ENCODE measurements around the gene MAEA. TPM values are rescaled to one million over a fixed set of nuclear protein-coding genes. Genes with fewer than 3 reads are reported as not detected.

Gene MAEA
- total RNA-seq, 2 experiments from 2014 or later: 61.5 to 63.2 TPM

GRCh38 chr4:1264942-1265341 lies 24.7 kb upstream of the MAEA start:
- Histone ChIP-seq H3K27ac (ENCODE audit: low read depth in 1 of 2, low read length in 2 of 2) (no peak overlapping the region), H3K36me3 (ENCODE audit: insufficient read depth, low read length) (no peaks in the 10 kb centered on the region), H3K4me1 (ENCODE audit: insufficient read depth, low read length) (peaks cover 10% of the 10 kb centered on the region), H3K4me3 (ENCODE audit: low read length) (no peak overlapping the region), H3K27me3 (ENCODE audit: control insufficient read depth in 1 of 2, insufficient read depth in 2 of 2, low read length in 2 of 2) (no peaks in the 10 kb centered on the region), H3K9me3 (ENCODE audit: control insufficient read depth in 1 of 2, insufficient read depth in 1 of 2, low read length in 2 of 2) (peaks cover 0 to 7% of the 10 kb centered on the region in 2 experiments)
- intact Hi-C loops (cut with DNase I, micrococcal nuclease): loop anchor here in 1 of 2 experiments (5.0 kb wide), 1 partner anchor 82 kb away; the partner anchor contains the start of gene UVSSA
- POLR2A ChIA-PET: interaction anchor here (6.1 kb wide), 1 partner anchor 16 kb away, joined by 48 read pairs; the partner anchor contains the start of gene CTBP1
- CTCF ChIA-PET: interaction anchor here (0.6 kb wide), 1 partner anchor 10 kb away, joined by 4 read pairs; no protein-coding TSS in a partner anchor
- Mint-ChIP-seq H3K27ac (no peak overlapping the region), H3K4me3 (no peak overlapping the region), H3K9me3 (no peaks in the 10 kb centered on the region), H3K27me3 (no peaks in the 10 kb centered on the region), H3K4me1 (ENCODE audit: low read depth) (peaks cover 21% of the 10 kb centered on the region), H3K36me3 (ENCODE audit: low read depth) (no peaks in the 10 kb centered on the region)
- DNase-seq: no peak
- TF ChIP-seq CTCF (IDR thresholded peaks at IDR 0.05): no peak
- no peak for ATAC-seq (ENCODE audit: poor library complexity)

DNA sequence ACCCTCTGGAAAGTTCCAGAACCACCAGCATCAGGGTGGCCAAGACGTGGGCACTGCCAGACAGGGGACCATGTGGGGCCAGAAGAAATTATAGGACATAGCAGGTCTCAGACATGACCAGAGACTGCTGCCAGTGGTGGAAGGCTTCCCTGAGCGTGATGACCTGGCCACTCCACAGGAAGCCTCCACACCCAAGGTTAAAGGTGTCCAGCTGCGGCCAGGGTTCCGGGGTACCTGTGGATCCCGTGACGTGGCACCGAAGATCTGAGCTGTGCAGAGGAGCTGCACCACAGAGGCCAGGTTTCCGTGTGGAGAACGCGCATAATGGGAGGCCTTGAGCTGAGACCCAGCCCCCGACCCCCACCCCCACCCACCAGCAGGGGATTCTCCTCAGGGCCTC lies 24.3 kb upstream of the MAEA start:
- Mint-ChIP-seq H3K4me3 (no peak overlapping the region), H3K4me1 (ENCODE audit: low read depth) (peaks cover 17% of the 10 kb centered on the region), H3K36me3 (ENCODE audit: low read depth) (no peaks in the 10 kb centered on the region), H3K9me3 (no peaks in the 10 kb centered on the region), H3K27me3 (no peaks in the 10 kb centered on the region), H3K27ac (no peak overlapping the region)
- intact Hi-C loops (cut with DNase I, micrococcal nuclease): loop anchor here in 1 of 2 experiments (5.0 kb wide), 1 partner anchor 82 kb away; the partner anchor contains the start of gene UVSSA
- POLR2A ChIA-PET: interaction anchor here (6.1 kb wide), 1 partner anchor 16 kb away, joined by 48 read pairs; the partner anchor contains the start of gene CTBP1
- ATAC-seq (ENCODE audit: poor library complexity) (no peak), DNase-seq (no peak)
- no peaks in the 10 kb centered on the region for H3K36me3 ChIP-seq (ENCODE audit: insufficient read depth, low read length)
- CTCF ChIA-PET: interaction anchor here (4.1 kb wide), 1 partner anchor 98 kb away, joined by 38 read pairs; no protein-coding TSS in a partner anchor
- H3K27ac ChIP-seq (ENCODE audit: low read depth in 1 of 2, low read length in 2 of 2): no peak overlapping the region
- no peaks in the 10 kb centered on the region for H3K27me3 ChIP-seq (ENCODE audit: control insufficient read depth in 1 of 2, insufficient read depth in 2 of 2, low read length in 2 of 2)
- no peak for TF ChIP-seq CTCF (IDR thresholded peaks at IDR 0.05)
- no peak overlapping the region for H3K4me3 ChIP-seq (ENCODE audit: low read length)
- peaks cover 0 to 7% of the 10 kb centered on the region in 2 experiments for H3K9me3 ChIP-seq (ENCODE audit: control insufficient read depth in 1 of 2, insufficient read depth in 1 of 2, low read length in 2 of 2)
- H3K4me1 ChIP-seq (ENCODE audit: insufficient read depth, low read length): peaks cover 8% of the 10 kb centered on the region

GRCh38 chr4:1266881-1267763 lies 22.6 kb upstream of the MAEA start:
- no peaks in the 10 kb centered on the region for H3K36me3 ChIP-seq (ENCODE audit: insufficient read depth, low read length)
- POLR2A ChIA-PET: interaction anchor here (1.1 to 6.1 kb wide), 7 partner anchors 8 to 100 kb away, joined by 3 to 48 read pairs (median 7); partner anchors contain the start of genes CTBP1 and UVSSA
- Mint-ChIP-seq H3K36me3 (ENCODE audit: low read depth) (no peaks in the 10 kb centered on the region), H3K4me1 (ENCODE audit: low read depth) (peaks cover 14% of the 10 kb centered on the region), H3K27ac (peak overlapping the region; percentile 94), H3K4me3 (peak overlapping the region; percentile 78), H3K9me3 (no peaks in the 10 kb centered on the region), H3K27me3 (no peaks in the 10 kb centered on the region)
- H3K27me3 ChIP-seq (ENCODE audit: control insufficient read depth in 1 of 2, insufficient read depth in 2 of 2, low read length in 2 of 2): no peaks in the 10 kb centered on the region
- peak overlapping the region; percentile 51 for H3K4me3 ChIP-seq (ENCODE audit: low read length)
- ATAC-seq (ENCODE audit: poor library complexity) (peak; percentile 81), DNase-seq (peak in 3 of 14 experiments; percentile 23 to 40 (median 32))
- H3K4me1 ChIP-seq (ENCODE audit: insufficient read depth, low read length): peaks cover 4% of the 10 kb centered on the region
- H3K27ac ChIP-seq (ENCODE audit: low read depth in 1 of 2, low read length in 2 of 2): peak overlapping the region; percentile 38 to 58
- TF ChIP-seq CTCF (IDR thresholded peaks at IDR 0.05): no peak
- intact Hi-C loops (cut with DNase I, micrococcal nuclease): loop anchor here (1.0 to 5.0 kb wide), 4 partner anchors 18 to 100 kb away; partner anchors contain the start of genes CTBP1 (in 2 of the 2), MAEA (in 1 of the 2) and UVSSA (in 1 of the 2)
- CTCF ChIA-PET: interaction anchor here (0.5 to 4.1 kb wide), 17 partner anchors 10 to 136 kb away, joined by 3 to 38 read pairs (median 5); partner anchors contain the start of genes CTBP1 and MAEA
- H3K9me3 ChIP-seq (ENCODE audit: control insufficient read depth in 1 of 2, insufficient read depth in 1 of 2, low read length in 2 of 2): peaks cover 0 to 7% of the 10 kb centered on the region in 2 experiments
